Effector memory CD4-positive, alpha-beta T cell (primary cell): ENCODE data around the gene LAMA3.

Source experiments
- DNase-seq, 3 donors: peaks; one replicate each; pipeline ENCODE4 v3.0.0-alpha.2; 2020
- H3K27ac ChIP-seq: 2 replicates; pipeline ENCODE4 v1.7.0; 2013; ENCODE audit warnings: mild to moderate bottlenecking, low read length, moderate library complexity; ENCODE audit not compliant: insufficient read depth, poor library complexity, severe bottlenecking
- H3K27me3 ChIP-seq: replicated peaks from 2 replicates; pipeline ENCODE4 v1.7.0; 2013; ENCODE audit warnings: mild to moderate bottlenecking, low read length; ENCODE audit not compliant: insufficient read depth, control insufficient read depth, poor library complexity, severe bottlenecking
- H3K36me3 ChIP-seq: 2 replicates; pipeline ENCODE4 v1.7.0; 2013; ENCODE audit warnings: mild to moderate bottlenecking, low read length, moderate library complexity; ENCODE audit not compliant: control insufficient read depth, insufficient read depth
- H3K4me1 ChIP-seq: 2 replicates; pipeline ENCODE4 v1.7.0; 2013; ENCODE audit warnings: low read length, mild to moderate bottlenecking; ENCODE audit not compliant: control insufficient read depth, insufficient read depth, poor library complexity, severe bottlenecking
- H3K4me3 ChIP-seq: 2 replicates; pipeline ENCODE4 v1.7.0; 2013; ENCODE audit warnings: low read length, low read depth, mild to moderate bottlenecking; ENCODE audit not compliant: insufficient read depth, poor library complexity, severe bottlenecking
- H3K9me3 ChIP-seq: 2 replicates; pipeline ENCODE4 v1.7.0; 2013; ENCODE audit warnings: mild to moderate bottlenecking, low read length, moderate library complexity; ENCODE audit not compliant: control insufficient read depth

LAMA3 gene

GRCh38 chr18:23811176-23811575 lies 121.9 kb downstream of the LAMA3 start:
- Histone ChIP-seq H3K4me3 (no peak overlapping the region), H3K27ac (no peak overlapping the region), H3K9me3 (no peaks in the 10 kb centered on the region), H3K27me3 (no peaks in the 10 kb centered on the region), H3K36me3 (no peaks in the 10 kb centered on the region), H3K4me1 (no peaks in the 10 kb centered on the region)
- DNase-seq: no peak

GRCh38 chr18:23812546-23813440 lies 123.5 kb downstream of the LAMA3 start:
- Histone ChIP-seq H3K27ac (no peak overlapping the region), H3K4me1 (no peaks in the 10 kb centered on the region), H3K9me3 (no peaks in the 10 kb centered on the region), H3K4me3 (no peak overlapping the region), H3K27me3 (no peaks in the 10 kb centered on the region), H3K36me3 (no peaks in the 10 kb centered on the region)
- no peak for DNase-seq

DNA sequence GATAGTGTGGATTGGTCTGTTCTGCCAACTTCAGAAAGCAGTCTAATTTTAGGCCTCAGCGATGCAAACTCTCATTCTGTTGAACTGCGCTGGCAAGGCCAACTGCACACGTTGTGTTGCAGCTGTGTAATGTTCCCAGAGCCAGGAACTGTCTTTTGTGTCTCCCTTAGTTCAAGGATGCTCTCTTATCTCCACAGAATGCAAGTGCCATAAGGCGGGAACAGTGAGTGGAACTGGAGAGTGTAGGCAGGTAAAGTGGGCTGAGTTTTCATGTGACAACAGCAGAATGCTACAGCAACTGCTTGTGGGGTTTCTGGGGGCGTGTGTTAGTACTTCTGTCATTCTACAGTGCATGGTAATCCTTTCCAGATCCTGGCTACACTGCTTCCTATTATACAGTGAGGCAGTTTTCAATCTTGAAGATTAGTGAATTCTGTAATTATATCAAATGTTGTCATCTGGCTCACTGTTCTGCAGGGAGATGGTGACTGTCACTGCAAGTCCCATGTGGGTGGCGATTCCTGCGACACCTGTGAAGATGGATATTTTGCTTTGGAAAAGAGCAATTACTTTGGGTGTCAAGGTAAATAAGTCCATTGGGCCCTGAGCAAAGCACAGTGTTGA lies 125.8 kb downstream of the LAMA3 start:
- H3K27ac ChIP-seq: no peak overlapping the region
- no peak for DNase-seq
- no peak overlapping the region for H3K4me3 ChIP-seq
- no peaks in the 10 kb centered on the region for H3K4me1 ChIP-seq
- H3K27me3 ChIP-seq: no peaks in the 10 kb centered on the region
- H3K36me3 ChIP-seq: no peaks in the 10 kb centered on the region
- no peaks in the 10 kb centered on the region for H3K9me3 ChIP-seq

- H3K36me3 ChIP-seq: no peaks in the 10 kb centered on the region
- H3K27me3 ChIP-seq: no peaks in the 10 kb centered on the region
- H3K27ac ChIP-seq: no peak overlapping the region
- H3K9me3 ChIP-seq: no peaks in the 10 kb centered on the region
- H3K4me1 ChIP-seq: no peaks in the 10 kb centered on the region
- H3K4me3 ChIP-seq: no peak overlapping the region
- DNase-seq: no peak
These were observed 126.8 kb downstream of the LAMA3 start for GRCh38 chr18:23816021-23816420.

DNA sequence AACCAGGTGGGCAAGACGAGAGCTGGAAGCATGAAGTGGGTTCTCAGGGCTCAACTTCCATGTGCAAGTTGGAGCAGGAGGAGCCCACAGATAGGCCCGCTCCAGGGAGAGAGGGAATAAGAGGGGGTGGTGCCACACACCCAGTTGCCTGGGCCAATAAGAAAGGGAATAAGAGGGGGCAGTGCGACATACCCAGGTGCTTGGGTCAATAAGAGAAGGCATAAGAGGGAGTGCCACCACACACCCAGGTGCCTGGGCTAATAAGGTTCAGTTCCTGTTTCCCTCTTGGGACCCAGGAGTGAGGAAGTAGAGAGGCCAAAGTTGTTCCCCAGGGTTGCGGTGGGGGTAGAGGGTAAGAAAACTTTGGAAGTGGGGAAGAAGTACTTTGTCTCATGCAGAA lies 127.5 kb downstream of the LAMA3 start:
- no peaks in the 10 kb centered on the region for H3K36me3 ChIP-seq
- no peaks in the 10 kb centered on the region for H3K9me3 ChIP-seq
- no peak overlapping the region for H3K27ac ChIP-seq
- no peaks in the 10 kb centered on the region for H3K27me3 ChIP-seq
- no peak overlapping the region for H3K4me3 ChIP-seq
- no peaks in the 10 kb centered on the region for H3K4me1 ChIP-seq
- DNase-seq: no peak

- Histone ChIP-seq H3K4me3 (no peak overlapping the region), H3K9me3 (no peaks in the 10 kb centered on the region), H3K27me3 (no peaks in the 10 kb centered on the region), H3K27ac (no peak overlapping the region), H3K4me1 (no peaks in the 10 kb centered on the region), H3K36me3 (no peaks in the 10 kb centered on the region)
- DNase-seq: no peak
These were observed 129.7 kb downstream of the LAMA3 start for GRCh38 chr18:23819001-23819400.

DNA sequence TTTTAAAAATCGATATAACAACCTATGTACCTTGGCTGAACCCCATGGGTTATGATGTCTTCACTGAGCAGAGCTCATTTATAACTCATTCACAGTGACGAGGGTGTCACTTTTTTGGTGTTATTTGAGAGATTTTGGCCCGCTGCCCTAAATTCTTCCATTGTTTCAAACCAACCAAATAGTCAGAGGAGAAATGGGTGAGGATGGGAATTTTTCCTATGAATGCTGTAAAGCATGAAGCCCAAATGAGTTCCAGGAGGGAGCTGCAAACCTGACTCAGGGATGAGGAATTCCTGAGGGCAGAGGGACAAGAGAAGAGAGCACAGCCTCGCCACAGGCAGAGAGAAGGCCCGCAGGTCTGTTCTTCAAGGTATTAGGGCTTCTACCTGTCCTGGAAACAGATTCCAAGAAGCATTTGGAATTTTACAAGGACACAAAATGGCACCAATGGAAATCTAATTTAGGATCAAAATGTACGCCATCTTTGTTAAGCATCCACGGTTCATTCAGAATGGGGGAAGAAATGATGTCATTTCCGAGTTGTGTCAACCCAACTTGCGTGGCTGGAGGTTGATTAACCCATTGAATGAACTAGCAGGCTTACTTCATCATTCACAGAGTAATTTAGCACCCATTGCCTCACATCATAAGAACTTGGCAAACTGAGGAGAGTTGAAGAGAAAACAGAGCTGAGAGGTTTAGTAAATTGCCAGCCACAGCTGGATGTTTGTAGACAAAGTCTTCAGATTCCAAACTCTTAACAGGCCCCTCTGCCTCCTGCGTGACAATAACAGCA lies 133.5 kb downstream of the LAMA3 start:
- no peaks in the 10 kb centered on the region for H3K4me1 ChIP-seq
- H3K4me3 ChIP-seq: no peak overlapping the region
- no peak for DNase-seq
- no peaks in the 10 kb centered on the region for H3K36me3 ChIP-seq
- no peaks in the 10 kb centered on the region for H3K9me3 ChIP-seq
- no peaks in the 10 kb centered on the region for H3K27me3 ChIP-seq
- no peak overlapping the region for H3K27ac ChIP-seq

DNA sequence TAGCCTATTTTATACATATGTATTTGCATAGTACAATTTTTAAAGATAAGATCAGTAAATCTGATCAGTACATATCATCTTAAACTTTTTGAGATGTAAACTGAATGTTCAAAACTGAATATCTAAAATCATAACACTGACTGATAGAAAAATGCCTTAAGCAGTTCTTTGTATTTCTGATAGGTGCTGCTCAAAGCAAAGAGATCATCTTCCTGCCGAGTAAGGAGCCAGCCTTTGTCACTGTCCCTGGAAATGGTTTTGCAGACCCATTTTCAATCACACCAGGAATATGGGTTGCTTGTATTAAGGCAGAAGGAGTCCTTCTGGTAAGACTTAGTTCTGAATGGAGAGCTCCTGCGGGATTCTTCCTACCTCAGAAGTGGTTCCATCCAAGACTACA lies 135.0 kb downstream of the LAMA3 start:
- no peaks in the 10 kb centered on the region for H3K36me3 ChIP-seq
- no peak overlapping the region for H3K27ac ChIP-seq
- H3K9me3 ChIP-seq: no peaks in the 10 kb centered on the region
- no peak overlapping the region for H3K4me3 ChIP-seq
- no peak for DNase-seq
- no peaks in the 10 kb centered on the region for H3K27me3 ChIP-seq
- no peaks in the 10 kb centered on the region for H3K4me1 ChIP-seq

- Histone ChIP-seq H3K4me3 (no peak overlapping the region), H3K36me3 (no peaks in the 10 kb centered on the region), H3K4me1 (no peaks in the 10 kb centered on the region), H3K9me3 (no peaks in the 10 kb centered on the region), H3K27me3 (no peaks in the 10 kb centered on the region), H3K27ac (no peak overlapping the region)
- no peak for DNase-seq
These were observed 135.4 kb downstream of the LAMA3 start for GRCh38 chr18:23824669-23825068.

DNA sequence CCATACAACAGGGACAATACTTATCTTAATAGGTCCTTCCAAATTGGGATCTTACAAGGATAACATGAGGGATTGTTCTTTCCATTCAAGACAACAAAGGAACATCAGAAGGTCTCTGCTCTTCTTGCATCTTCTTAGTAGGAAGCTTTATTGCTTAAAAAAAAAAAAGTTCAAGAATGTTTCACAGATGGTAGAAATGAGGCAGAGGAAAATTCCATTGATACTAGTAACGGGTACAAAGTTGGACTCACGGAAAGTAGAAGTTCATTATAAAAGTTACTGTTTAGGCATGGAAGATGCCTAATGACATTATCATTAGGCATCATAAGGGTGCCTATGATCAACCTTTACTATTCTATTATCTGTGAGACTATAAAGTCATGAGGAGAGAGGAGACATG lies 136.2 kb downstream of the LAMA3 start:
- Histone ChIP-seq H3K4me3 (no peak overlapping the region), H3K4me1 (no peaks in the 10 kb centered on the region), H3K27ac (no peak overlapping the region), H3K36me3 (no peaks in the 10 kb centered on the region), H3K9me3 (no peaks in the 10 kb centered on the region), H3K27me3 (no peaks in the 10 kb centered on the region)
- DNase-seq: no peak
